ENCODE data around the gene SKAP1. TPM values are rescaled to one million over a fixed set of nuclear protein-coding genes. Genes with fewer than 3 reads are reported as not detected.
A peak's percentile ranks its signal among the peaks of the same experiment; 100 is the strongest.

SKAP1 gene
- total RNA-seq, 2 experiments from 2014 or later = 1.2 TPM; not detected in 1

- peaks cover 61% of the 10 kb centered on the region for H3K4me1 ChIP-seq (ENCODE audit: insufficient read depth, low read length, poor library complexity, severe bottlenecking)
- intact Hi-C loops (cut with micrococcal nuclease; ENCODE audit: unreplicated experiment) = no loop called here
- peak overlapping the region; percentile 37; the same call in 1 of the 2 replicates for H3K4me2 ChIP-seq (ENCODE audit: low read length)
- POLR2A ChIA-PET = interaction anchor here (0.9 kb wide), 1 partner anchor 8 kb away, joined by 4 read pairs; no protein-coding TSS in a partner anchor
- H3K9me3 ChIP-seq (ENCODE audit: low read length) = no peaks in the 10 kb centered on the region
- DNase-seq (ENCODE audit: low spot score) = no peak
- CTCF ChIA-PET (ENCODE audit: unreplicated experiment) = no interaction called here
- no peak overlapping the region for H3K4me3 ChIP-seq (ENCODE audit: low read depth, low read length, poor library complexity, severe bottlenecking)
- H2AFZ ChIP-seq (ENCODE audit: low read length) = no peak overlapping the region; the same call in 1 of the 2 replicates
- no peaks in the 10 kb centered on the region for H3K79me2 ChIP-seq (ENCODE audit: insufficient read depth, low read depth, low read length)
- no peaks in the 10 kb centered on the region for H3K36me3 ChIP-seq (ENCODE audit: insufficient read depth, low read length)
- no TSS peak for BruUV-seq (replicated peaks)
- H3K9me2 ChIP-seq (ENCODE audit: insufficient read depth, low read length) = no peaks in the 10 kb centered on the region
- TF ChIP-seq, protein P1, sequence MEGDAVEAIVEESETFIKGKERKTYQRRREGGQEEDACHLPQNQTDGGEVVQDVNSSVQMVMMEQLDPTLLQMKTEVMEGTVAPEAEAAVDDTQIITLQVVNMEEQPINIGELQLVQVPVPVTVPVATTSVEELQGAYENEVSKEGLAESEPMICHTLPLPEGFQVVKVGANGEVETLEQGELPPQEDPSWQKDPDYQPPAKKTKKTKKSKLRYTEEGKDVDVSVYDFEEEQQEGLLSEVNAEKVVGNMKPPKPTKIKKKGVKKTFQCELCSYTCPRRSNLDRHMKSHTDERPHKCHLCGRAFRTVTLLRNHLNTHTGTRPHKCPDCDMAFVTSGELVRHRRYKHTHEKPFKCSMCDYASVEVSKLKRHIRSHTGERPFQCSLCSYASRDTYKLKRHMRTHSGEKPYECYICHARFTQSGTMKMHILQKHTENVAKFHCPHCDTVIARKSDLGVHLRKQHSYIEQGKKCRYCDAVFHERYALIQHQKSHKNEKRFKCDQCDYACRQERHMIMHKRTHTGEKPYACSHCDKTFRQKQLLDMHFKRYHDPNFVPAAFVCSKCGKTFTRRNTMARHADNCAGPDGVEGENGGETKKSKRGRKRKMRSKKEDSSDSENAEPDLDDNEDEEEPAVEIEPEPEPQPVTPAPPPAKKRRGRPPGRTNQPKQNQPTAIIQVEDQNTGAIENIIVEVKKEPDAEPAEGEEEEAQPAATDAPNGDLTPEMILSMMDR (conservative IDR thresholded peaks at IDR 0.05; ENCODE audit: low read length) = no peak
- no peak for TF ChIP-seq EZH2phosphoT487 (IDR thresholded peaks at IDR 0.05; ENCODE audit: borderline replicate concordance, low read depth, low read length)
- H4K20me1 ChIP-seq (ENCODE audit: insufficient read depth, low read length) = no peaks in the 10 kb centered on the region
- no peak overlapping the region for H3K27ac ChIP-seq (ENCODE audit: low read depth, low read length, poor library complexity, severe bottlenecking)
Observed at GRCh38 chr17:48445248-48445620, 15.2 kb upstream of the SKAP1 start.

GRCh38 chr17:48444516-48445247, 14.7 kb upstream of the SKAP1 start:
- peak; percentile 45 for DNase-seq (ENCODE audit: low spot score)
- Histone ChIP-seq H3K9me2 (ENCODE audit: insufficient read depth, low read length) (no peaks in the 10 kb centered on the region), H3K4me3 (ENCODE audit: low read depth, low read length, poor library complexity, severe bottlenecking) (no peak overlapping the region), H2AFZ (ENCODE audit: low read length) (no peak overlapping the region), H3K4me1 (ENCODE audit: insufficient read depth, low read length, poor library complexity, severe bottlenecking) (peaks cover 61% of the 10 kb centered on the region), H3K79me2 (ENCODE audit: insufficient read depth, low read depth, low read length) (no peaks in the 10 kb centered on the region), H3K9me3 (ENCODE audit: low read length) (no peaks in the 10 kb centered on the region), H3K4me2 (ENCODE audit: low read length) (peak overlapping the region; percentile 37), H4K20me1 (ENCODE audit: insufficient read depth, low read length) (no peaks in the 10 kb centered on the region), H3K27ac (ENCODE audit: low read depth, low read length, poor library complexity, severe bottlenecking) (peak overlapping the region; percentile 0), H3K36me3 (ENCODE audit: insufficient read depth, low read length) (no peaks in the 10 kb centered on the region)
- CTCF ChIA-PET (ENCODE audit: unreplicated experiment) = no interaction called here
- no TSS peak for BruUV-seq (replicated peaks)
- TF ChIP-seq EZH2phosphoT487 (IDR thresholded peaks at IDR 0.05; ENCODE audit: borderline replicate concordance, low read depth, low read length) = no peak
- POLR2A ChIA-PET = interaction anchor here (0.9 kb wide), 1 partner anchor 9 kb away, joined by 4 read pairs; no protein-coding TSS in a partner anchor
- intact Hi-C loops (cut with micrococcal nuclease; ENCODE audit: unreplicated experiment) = no loop called here

DNA sequence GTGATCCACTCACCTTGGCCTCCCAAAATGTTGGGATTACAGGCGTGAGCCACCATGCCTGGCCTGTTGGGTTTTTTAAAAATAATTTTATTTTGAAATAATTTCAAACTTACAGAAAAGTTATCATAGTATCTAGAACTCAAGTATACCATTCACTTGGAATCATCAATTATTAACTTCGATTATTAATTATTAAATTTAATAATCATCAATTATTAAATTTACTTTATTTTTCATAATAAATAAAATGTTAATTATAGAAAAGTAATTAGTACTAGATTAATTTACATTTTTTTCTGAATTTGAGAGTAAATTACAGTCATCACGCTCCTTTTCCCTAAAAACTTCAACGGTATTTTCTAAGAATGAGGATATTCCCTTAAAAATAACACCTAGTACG, 13.7 kb upstream of the SKAP1 start:
- Histone ChIP-seq H3K9me2 (ENCODE audit: insufficient read depth, low read length) (no peaks in the 10 kb centered on the region), H3K9me3 (ENCODE audit: low read length) (no peaks in the 10 kb centered on the region), H3K4me2 (ENCODE audit: low read length) (no peak overlapping the region), H3K79me2 (ENCODE audit: insufficient read depth, low read depth, low read length) (no peaks in the 10 kb centered on the region), H3K4me1 (ENCODE audit: insufficient read depth, low read length, poor library complexity, severe bottlenecking) (peaks cover 71% of the 10 kb centered on the region), H3K4me3 (ENCODE audit: low read depth, low read length, poor library complexity, severe bottlenecking) (no peak overlapping the region), H3K36me3 (ENCODE audit: insufficient read depth, low read length) (no peaks in the 10 kb centered on the region), H2AFZ (ENCODE audit: low read length) (no peak overlapping the region), H4K20me1 (ENCODE audit: insufficient read depth, low read length) (no peaks in the 10 kb centered on the region), H3K27ac (ENCODE audit: low read depth, low read length, poor library complexity, severe bottlenecking) (no peak overlapping the region)
- BruUV-seq (replicated peaks) = no TSS peak
- intact Hi-C loops (cut with micrococcal nuclease; ENCODE audit: unreplicated experiment) = no loop called here
- TF ChIP-seq EZH2phosphoT487 (IDR thresholded peaks at IDR 0.05; ENCODE audit: borderline replicate concordance, low read depth, low read length) = no peak
- TF ChIP-seq, protein P1 (conservative IDR thresholded peaks at IDR 0.05; ENCODE audit: low read length) = no peak
- ChIA-PET POLR2A (no interaction called here), CTCF (ENCODE audit: unreplicated experiment) (no interaction called here)
- DNase-seq (ENCODE audit: low spot score) = no peak

Measured in OCI-LY7 (cell line).